IPS DF 19.7 (cell line): ENCODE measurements around the gene SLC7A6.

ENCODE experiments used
- DNase-seq: peaks from one replicate; pipeline ENCODE4 v3.0.0-alpha.2; 2013; ENCODE audit warnings: low read depth, low spot score

The SLC7A6 gene

DNA sequence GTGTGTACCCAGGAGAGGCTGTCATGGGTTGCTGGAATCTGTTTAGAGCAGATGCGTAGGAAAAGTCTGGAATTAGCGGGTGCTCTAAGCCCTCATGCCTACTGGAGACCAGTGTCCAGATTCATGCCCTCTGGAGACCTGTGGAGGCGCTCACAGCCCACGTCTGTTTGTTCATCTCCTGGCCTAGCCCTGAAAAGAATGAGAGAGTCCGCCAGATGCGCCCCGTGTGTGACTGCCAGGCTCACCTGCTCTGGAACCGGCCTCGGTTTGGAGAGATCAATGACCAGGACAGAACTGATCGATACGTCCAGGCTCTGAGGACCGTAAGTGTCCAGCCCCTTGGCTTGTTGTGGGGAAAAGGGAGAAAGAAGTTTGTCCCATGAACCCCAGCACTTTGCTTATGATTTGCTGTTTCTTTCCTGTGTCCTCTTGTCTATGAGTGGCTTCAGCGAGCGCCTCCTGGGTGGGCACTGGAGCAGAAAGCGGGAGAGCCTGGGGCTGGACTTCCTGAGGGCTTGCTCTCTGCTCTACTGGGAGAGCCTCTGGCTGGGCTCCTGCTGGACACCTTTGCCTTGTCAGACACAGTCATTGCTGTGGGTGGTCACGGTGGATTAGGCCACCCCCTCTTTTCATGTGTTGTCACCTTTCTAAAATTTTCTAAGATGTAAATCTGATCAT, 81.8 kb downstream of the SLC7A6 start:
- DNase-seq = no peak

DNA sequence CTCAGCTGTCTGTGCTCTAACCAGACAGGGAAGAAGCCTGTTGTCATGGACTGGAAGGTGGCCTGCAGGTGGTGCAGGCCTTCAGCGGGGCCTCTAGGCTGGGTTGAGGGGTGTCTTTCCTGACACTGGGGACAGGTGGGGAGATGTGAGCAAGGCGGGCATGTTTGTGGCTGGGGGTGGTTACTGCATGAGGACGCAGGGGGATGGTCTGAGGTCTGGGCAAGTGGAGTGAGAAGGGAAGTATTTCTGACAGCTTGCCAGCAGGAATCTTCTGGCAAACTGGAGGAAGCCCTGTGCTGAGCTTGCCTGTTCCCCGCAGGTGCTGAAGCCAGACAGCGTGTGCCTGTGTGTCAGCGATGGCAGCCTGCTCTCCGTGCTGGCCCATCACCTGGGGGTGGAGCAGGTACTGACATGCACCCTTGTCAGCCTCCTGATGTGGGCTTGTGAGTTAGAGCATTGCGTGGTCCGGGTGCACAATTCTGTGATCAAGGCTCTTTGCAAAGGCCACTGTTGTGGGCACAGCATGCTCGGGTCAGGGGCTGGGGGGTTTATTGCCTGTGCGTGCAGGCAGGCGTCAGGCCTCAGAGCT, 82.7 kb downstream of the SLC7A6 start:
- DNase-seq = no peak

GRCh38 chr16:68347605-68348004, 83.3 kb downstream of the SLC7A6 start:
- no peak for DNase-seq

- no peak for DNase-seq
Measured at GRCh38 chr16:68348639-68349445, 84.5 kb downstream of the SLC7A6 start.

GRCh38 chr16:68349838-68350410, 85.6 kb downstream of the SLC7A6 start:
- no peak for DNase-seq

DNA sequence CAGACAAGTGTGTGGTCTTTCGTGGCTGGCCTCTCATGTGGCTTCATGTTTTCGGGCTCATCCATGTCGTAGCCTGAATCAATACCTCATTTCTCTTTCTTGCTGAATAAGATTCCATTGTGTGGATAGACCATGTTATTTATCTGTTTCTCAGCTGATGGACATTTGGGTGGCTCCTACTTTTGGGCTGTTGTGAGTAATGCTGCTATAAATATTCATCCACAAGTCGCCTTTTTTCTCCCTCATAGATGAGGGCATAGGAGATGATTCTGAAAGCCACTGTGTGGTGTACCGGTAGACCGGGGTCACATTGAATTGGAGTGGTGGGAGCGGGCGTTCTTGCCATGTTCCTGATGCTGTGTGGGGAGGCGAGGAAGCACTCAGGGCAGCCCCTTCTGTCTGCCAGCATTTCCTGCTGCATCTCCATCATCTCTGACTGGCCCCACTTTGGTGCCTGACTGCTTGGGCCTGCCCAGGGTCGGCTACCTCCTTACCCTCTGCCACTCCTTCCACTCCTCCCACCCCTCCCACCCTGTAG, 86.6 kb downstream of the SLC7A6 start:
- no peak for DNase-seq
